Measurements from ENCODE around the gene MCMBP.

DNA sequence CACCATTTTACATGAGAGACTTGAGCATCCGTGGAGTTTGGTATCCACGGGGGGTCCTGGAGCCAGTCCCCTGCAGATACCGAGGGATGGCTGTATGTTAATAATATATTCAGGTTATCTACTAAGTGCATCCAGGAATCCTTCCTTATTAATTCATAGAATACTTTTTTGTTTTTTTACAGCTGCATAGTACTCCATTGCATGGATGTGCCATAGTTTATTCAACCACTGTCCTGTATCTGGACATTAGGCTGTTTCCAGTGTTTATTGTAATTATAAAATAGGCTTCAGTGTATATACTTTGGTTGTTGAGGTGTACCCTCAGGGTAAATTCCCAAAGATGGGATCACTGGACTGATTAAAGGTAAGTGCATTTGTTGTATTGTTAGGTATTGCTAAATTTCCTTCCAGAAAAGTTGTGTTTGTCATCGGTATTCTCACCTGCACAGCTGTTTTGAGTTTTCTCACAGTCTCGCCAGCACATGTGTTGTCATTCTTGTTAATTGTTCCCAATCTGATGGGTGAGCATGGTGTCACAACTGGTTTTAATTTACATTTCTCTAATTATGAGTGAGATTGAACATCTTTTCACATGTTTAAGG lies 91.7 kb downstream of the MCMBP start:
- TF ChIP-seq, protein P1, sequence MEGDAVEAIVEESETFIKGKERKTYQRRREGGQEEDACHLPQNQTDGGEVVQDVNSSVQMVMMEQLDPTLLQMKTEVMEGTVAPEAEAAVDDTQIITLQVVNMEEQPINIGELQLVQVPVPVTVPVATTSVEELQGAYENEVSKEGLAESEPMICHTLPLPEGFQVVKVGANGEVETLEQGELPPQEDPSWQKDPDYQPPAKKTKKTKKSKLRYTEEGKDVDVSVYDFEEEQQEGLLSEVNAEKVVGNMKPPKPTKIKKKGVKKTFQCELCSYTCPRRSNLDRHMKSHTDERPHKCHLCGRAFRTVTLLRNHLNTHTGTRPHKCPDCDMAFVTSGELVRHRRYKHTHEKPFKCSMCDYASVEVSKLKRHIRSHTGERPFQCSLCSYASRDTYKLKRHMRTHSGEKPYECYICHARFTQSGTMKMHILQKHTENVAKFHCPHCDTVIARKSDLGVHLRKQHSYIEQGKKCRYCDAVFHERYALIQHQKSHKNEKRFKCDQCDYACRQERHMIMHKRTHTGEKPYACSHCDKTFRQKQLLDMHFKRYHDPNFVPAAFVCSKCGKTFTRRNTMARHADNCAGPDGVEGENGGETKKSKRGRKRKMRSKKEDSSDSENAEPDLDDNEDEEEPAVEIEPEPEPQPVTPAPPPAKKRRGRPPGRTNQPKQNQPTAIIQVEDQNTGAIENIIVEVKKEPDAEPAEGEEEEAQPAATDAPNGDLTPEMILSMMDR (conservative IDR thresholded peaks at IDR 0.05; ENCODE audit: low read depth, low read length): no peak
- no peak for TF ChIP-seq EZH2 (IDR thresholded peaks at IDR 0.05; ENCODE audit: borderline replicate concordance, low read depth, low read length, poor library complexity, severe bottlenecking)

Data from A673 (cell line).